GM10847 (cell line): Measurements from ENCODE around the gene JHY.

Experiments used
- POLR2A ChIP-seq: IDR thresholded peaks from 2 replicates; pipeline ENCODE4 v1.6.1; 2011; ENCODE audit not compliant: insufficient read length; ENCODE audit errors: extremely low read depth

The JHY gene

GRCh38 chr11:122910775-122911174, 28.2 kb downstream of the JHY start:
- no peak for TF ChIP-seq POLR2A

- TF ChIP-seq POLR2A, result no peak
Observed at GRCh38 chr11:122917311-122917710, 34.8 kb downstream of the JHY start.

GRCh38 chr11:122918734-122919133, 36.2 kb downstream of the JHY start:
- TF ChIP-seq POLR2A, result no peak

- TF ChIP-seq POLR2A, result no peak
Observed at GRCh38 chr11:122920579-122920978, 38.0 kb downstream of the JHY start.

- no peak for TF ChIP-seq POLR2A
Observed at GRCh38 chr11:122922893-122923292, 40.3 kb downstream of the JHY start.

- no peak for TF ChIP-seq POLR2A
Observed at GRCh38 chr11:122923302-122923701, 40.7 kb downstream of the JHY start.

- TF ChIP-seq POLR2A, result no peak
Observed at GRCh38 chr11:122931510-122931909, 49.0 kb downstream of the JHY start.

- TF ChIP-seq POLR2A, result no peak
Observed at GRCh38 chr11:122933416-122933815, 50.9 kb downstream of the JHY start.

GRCh38 chr11:122937983-122938382, 55.4 kb downstream of the JHY start:
- no peak for TF ChIP-seq POLR2A

GRCh38 chr11:122938557-122938956, 56.0 kb downstream of the JHY start:
- no peak for TF ChIP-seq POLR2A

- TF ChIP-seq POLR2A, result no peak
Observed at GRCh38 chr11:122951211-122951610, 68.7 kb downstream of the JHY start.

GRCh38 chr11:122954455-122954854, 71.9 kb downstream of the JHY start:
- no peak for TF ChIP-seq POLR2A

- no peak for TF ChIP-seq POLR2A
Observed at GRCh38 chr11:122963961-122964360, 81.4 kb downstream of the JHY start.

GRCh38 chr11:122976061-122976733, 93.6 kb downstream of the JHY start:
- TF ChIP-seq POLR2A, result no peak

GRCh38 chr11:122976734-122977469, 94.3 kb downstream of the JHY start:
- no peak for TF ChIP-seq POLR2A

- no peak for TF ChIP-seq POLR2A
Observed at GRCh38 chr11:122977470-122978298, 95.1 kb downstream of the JHY start.

GRCh38 chr11:122978299-122978620, 95.7 kb downstream of the JHY start:
- no peak for TF ChIP-seq POLR2A
